GM20431 (cell line): ENCODE measurements around the gene KIF5C.

Source experiments
- in situ Hi-C: fragments of 300-500 bp; cut with MseI, MboI; formaldehyde crosslinking; loops from one replicate; pipeline ENCODE4 v1.15.0; 2020; ENCODE audit warnings: low sequenced_read_pairs; ENCODE audit not compliant: unreplicated experiment

Gene KIF5C

GRCh38 chr2:149061133-149061745 lies 186.2 kb downstream of the KIF5C start:
- in situ Hi-C loops, result no loop called here

- in situ Hi-C loops, result no loop called here
Measured at GRCh38 chr2:149062531-149062930, 187.5 kb downstream of the KIF5C start.

GRCh38 chr2:149063177-149063576 lies 188.2 kb downstream of the KIF5C start:
- in situ Hi-C loops, result no loop called here

GRCh38 chr2:149064365-149064841 lies 189.4 kb downstream of the KIF5C start:
- in situ Hi-C loops, result no loop called here

- in situ Hi-C loops, result no loop called here
Measured at GRCh38 chr2:149064856-149065630, 190.0 kb downstream of the KIF5C start.

GRCh38 chr2:149068225-149068995 lies 193.4 kb downstream of the KIF5C start:
- in situ Hi-C loops, result no loop called here

GRCh38 chr2:149068996-149069888 lies 194.2 kb downstream of the KIF5C start:
- in situ Hi-C loops, result no loop called here

GRCh38 chr2:149070681-149071320 lies 195.8 kb downstream of the KIF5C start:
- in situ Hi-C loops, result no loop called here

GRCh38 chr2:149075105-149075504 lies 200.1 kb downstream of the KIF5C start:
- in situ Hi-C loops, result no loop called here

- in situ Hi-C loops, result no loop called here
Measured at GRCh38 chr2:149075853-149076252, 200.8 kb downstream of the KIF5C start.
